GM13977 (cell line): Measurements from ENCODE around the gene DGKB.

Experiments used
- DNase-seq: peaks from one replicate; pipeline ENCODE4 v3.0.0; 2012; ENCODE audit warnings: low spot score
- in situ Hi-C: fragments of 300-500 bp; cut with MboI; formaldehyde crosslinking; loops from one replicate; pipeline ENCODE4 v1.12.0; 2022; ENCODE audit warnings: low sequenced_read_pairs, low pct_unique_long_range_greater_than_20kb, mixed read lengths, inconsistent platforms; ENCODE audit not compliant: unreplicated experiment
- TF ChIP-seq, protein P1 (sequence below): IDR thresholded peaks from 2 replicates; pipeline ENCODE4 v1.5.1; 2012; ENCODE audit warnings: mild to moderate bottlenecking, control low read depth; ENCODE audit not compliant: insufficient read depth; ENCODE audit errors: extremely low read depth, missing control alignments

Gene DGKB

DNA sequence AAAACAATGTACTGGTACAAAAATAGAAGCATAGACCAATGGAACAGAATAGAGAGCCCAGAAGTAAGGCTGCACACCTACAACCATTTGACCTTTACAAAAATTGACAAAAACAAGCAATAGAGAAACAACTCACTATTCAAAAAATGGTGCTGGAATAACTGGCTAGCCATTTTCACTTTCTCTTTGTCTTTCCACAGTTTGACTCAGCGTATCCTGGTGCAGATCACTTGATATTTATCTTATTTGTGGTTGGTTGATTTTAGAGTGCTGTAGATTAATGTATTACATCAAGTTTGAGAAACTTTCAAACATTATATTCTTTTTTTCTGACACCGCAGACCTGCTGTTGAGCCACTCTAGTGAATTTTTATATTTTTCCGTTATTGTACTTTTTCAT lies 381.4 kb downstream of the DGKB start:
- TF ChIP-seq, protein P1, sequence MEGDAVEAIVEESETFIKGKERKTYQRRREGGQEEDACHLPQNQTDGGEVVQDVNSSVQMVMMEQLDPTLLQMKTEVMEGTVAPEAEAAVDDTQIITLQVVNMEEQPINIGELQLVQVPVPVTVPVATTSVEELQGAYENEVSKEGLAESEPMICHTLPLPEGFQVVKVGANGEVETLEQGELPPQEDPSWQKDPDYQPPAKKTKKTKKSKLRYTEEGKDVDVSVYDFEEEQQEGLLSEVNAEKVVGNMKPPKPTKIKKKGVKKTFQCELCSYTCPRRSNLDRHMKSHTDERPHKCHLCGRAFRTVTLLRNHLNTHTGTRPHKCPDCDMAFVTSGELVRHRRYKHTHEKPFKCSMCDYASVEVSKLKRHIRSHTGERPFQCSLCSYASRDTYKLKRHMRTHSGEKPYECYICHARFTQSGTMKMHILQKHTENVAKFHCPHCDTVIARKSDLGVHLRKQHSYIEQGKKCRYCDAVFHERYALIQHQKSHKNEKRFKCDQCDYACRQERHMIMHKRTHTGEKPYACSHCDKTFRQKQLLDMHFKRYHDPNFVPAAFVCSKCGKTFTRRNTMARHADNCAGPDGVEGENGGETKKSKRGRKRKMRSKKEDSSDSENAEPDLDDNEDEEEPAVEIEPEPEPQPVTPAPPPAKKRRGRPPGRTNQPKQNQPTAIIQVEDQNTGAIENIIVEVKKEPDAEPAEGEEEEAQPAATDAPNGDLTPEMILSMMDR = no peak
- no peak for DNase-seq
- in situ Hi-C loops = no loop called here

DNA sequence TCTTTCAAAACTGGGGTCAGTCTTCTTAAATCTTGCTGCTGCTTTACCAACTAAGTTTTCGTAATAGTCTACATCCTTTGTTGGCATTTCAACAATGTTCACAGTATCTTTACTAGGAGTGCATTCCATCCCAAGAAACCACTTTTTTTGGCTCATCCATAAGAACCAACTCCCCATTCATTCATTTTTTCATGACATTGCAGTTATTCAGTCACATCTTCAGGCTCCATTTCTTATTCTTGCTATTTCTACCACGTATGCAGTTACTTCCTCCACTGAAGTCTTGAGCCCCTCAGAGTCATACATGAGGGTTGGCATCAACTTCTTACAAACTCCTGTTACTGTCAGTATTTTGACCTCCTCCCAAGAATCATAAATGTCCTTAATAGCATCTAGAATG lies 392.3 kb downstream of the DGKB start:
- in situ Hi-C loops = no loop called here
- TF ChIP-seq, protein P1 = no peak
- no peak for DNase-seq

GRCh38 chr7:14507617-14508016 lies 394.9 kb downstream of the DGKB start:
- DNase-seq = no peak
- TF ChIP-seq, protein P1 = no peak
- in situ Hi-C loops = no loop called here

- TF ChIP-seq, protein P1 = no peak
- DNase-seq = no peak
- in situ Hi-C loops = no loop called here
Observed at GRCh38 chr7:14505906-14506305, 396.6 kb downstream of the DGKB start.

DNA sequence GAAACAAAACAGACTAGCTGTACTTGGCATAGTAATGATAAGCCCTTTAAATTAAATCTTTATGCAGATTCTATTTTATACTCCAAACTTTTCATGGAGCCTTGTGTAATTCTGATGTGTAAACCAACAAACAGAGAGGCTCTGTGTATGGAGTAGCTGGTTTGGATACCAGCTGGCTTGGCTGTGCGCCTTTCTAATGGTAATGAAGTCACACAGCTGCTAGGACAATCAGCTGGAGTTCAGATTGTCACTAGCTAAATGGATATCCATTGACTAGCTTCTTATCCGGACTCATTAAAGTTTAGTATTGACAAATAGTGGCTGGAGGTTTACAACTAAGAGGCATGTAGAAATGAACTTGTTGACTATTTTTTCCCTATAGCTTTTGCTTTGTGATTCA lies 398.4 kb downstream of the DGKB start:
- in situ Hi-C loops = no loop called here
- no peak for DNase-seq
- TF ChIP-seq, protein P1 = no peak

- no peak for DNase-seq
- in situ Hi-C loops = no loop called here
- TF ChIP-seq, protein P1 = no peak
Observed at GRCh38 chr7:14503623-14504022, 398.9 kb downstream of the DGKB start.

DNA sequence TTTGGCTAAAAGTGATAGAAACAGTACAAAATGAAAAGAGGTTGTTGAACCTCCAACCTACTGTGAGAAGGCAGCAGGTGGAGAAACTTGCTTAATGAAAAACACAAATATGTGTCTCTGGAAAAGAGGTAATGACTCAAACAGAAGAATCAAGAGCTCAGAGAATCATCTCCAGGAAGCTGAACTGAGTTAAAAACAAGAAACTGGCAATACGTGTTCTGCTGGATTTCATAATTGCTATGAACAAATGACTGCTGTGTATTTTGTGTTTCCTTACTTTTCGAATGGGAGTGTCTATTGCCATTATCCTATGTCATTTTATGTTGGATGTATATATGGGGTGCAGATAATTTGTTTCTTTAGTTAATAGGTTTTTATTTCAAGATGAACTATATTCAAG lies 401.1 kb downstream of the DGKB start:
- TF ChIP-seq, protein P1 = no peak
- DNase-seq = no peak
- in situ Hi-C loops = no loop called here
